ENCODE results near the gene N4BP2.

Gene N4BP2

DNA sequence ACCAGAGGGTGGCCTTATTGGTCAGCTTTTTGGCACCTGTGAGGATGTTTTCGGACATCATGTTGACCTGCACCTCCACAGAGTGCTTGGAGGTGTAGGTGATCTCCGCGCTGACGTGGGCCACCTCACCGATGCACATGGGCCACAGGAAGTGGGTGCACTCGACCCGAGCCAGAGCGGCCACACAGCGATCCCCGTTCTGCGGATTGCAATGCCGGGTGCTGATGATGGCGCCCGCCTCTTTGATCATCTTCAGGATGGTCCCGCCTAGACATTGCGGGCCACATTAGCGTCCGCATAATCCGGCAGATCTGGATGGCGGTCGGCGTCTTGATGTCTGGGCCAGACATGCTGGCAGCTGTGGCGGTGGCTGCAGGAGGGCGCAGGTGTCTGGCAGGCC lies 12.9 kb upstream of the N4BP2 start:
- TF ChIP-seq ZNF248 (tag by site-specific recombination; IDR thresholded peaks at IDR 0.05) (no peak), ZFP3 (tag by site-specific recombination; IDR thresholded peaks at IDR 0.05; ENCODE audit: low read depth) (no peak), ZNF211 (tag by site-specific recombination; IDR thresholded peaks at IDR 0.05; ENCODE audit: low read depth) (no peak), ZNF513 (tag by site-specific recombination; IDR thresholded peaks at IDR 0.05) (no peak), ZNF394 (tag by site-specific recombination; IDR thresholded peaks at IDR 0.05; ENCODE audit: borderline replicate concordance) (no peak), ZNF596 (tag by site-specific recombination; IDR thresholded peaks at IDR 0.05) (no peak), ZNF843 (tag by site-specific recombination; IDR thresholded peaks at IDR 0.05) (no peak), ZNF335 (tag by site-specific recombination; conservative IDR thresholded peaks at IDR 0.05) (no peak), ZNF2 (tag by site-specific recombination; IDR thresholded peaks at IDR 0.05) (no peak), SP7 (tag by site-specific recombination; IDR thresholded peaks at IDR 0.05) (no peak), ZNF518A (tag by site-specific recombination; conservative IDR thresholded peaks at IDR 0.05; ENCODE audit: low read depth) (no peak), ZNF423 (tag by site-specific recombination; IDR thresholded peaks at IDR 0.05) (no peak), ZNF214 (tag by site-specific recombination; IDR thresholded peaks at IDR 0.05; ENCODE audit: borderline replicate concordance) (no peak), ZNF792 (tag by site-specific recombination; IDR thresholded peaks at IDR 0.05) (no peak), SCRT1 (tag by site-specific recombination; IDR thresholded peaks at IDR 0.05; ENCODE audit: borderline replicate concordance) (no peak), ZNF155 (tag by site-specific recombination; IDR thresholded peaks at IDR 0.05) (no peak), ZNF510 (tag by site-specific recombination; IDR thresholded peaks at IDR 0.05; ENCODE audit: insufficient replicate concordance) (no peak)
- TF ChIP-seq, protein P1, sequence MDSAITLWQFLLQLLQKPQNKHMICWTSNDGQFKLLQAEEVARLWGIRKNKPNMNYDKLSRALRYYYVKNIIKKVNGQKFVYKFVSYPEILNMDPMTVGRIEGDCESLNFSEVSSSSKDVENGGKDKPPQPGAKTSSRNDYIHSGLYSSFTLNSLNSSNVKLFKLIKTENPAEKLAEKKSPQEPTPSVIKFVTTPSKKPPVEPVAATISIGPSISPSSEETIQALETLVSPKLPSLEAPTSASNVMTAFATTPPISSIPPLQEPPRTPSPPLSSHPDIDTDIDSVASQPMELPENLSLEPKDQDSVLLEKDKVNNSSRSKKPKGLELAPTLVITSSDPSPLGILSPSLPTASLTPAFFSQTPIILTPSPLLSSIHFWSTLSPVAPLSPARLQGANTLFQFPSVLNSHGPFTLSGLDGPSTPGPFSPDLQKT (IDR thresholded peaks at IDR 0.05; ENCODE audit: borderline replicate concordance, low read depth, low read length), result no peak
- TF ChIP-seq, protein P2, sequence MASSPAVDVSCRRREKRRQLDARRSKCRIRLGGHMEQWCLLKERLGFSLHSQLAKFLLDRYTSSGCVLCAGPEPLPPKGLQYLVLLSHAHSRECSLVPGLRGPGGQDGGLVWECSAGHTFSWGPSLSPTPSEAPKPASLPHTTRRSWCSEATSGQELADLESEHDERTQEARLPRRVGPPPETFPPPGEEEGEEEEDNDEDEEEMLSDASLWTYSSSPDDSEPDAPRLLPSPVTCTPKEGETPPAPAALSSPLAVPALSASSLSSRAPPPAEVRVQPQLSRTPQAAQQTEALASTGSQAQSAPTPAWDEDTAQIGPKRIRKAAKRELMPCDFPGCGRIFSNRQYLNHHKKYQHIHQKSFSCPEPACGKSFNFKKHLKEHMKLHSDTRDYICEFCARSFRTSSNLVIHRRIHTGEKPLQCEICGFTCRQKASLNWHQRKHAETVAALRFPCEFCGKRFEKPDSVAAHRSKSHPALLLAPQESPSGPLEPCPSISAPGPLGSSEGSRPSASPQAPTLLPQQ (tag by site-specific recombination; IDR thresholded peaks at IDR 0.05), result no peak
- TF ChIP-seq, protein P3, sequence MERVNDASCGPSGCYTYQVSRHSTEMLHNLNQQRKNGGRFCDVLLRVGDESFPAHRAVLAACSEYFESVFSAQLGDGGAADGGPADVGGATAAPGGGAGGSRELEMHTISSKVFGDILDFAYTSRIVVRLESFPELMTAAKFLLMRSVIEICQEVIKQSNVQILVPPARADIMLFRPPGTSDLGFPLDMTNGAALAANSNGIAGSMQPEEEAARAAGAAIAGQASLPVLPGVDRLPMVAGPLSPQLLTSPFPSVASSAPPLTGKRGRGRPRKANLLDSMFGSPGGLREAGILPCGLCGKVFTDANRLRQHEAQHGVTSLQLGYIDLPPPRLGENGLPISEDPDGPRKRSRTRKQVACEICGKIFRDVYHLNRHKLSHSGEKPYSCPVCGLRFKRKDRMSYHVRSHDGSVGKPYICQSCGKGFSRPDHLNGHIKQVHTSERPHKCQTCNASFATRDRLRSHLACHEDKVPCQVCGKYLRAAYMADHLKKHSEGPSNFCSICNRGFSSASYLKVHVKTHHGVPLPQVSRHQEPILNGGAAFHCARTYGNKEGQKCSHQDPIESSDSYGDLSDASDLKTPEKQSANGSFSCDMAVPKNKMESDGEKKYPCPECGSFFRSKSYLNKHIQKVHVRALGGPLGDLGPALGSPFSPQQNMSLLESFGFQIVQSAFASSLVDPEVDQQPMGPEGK (tag by site-specific recombination; IDR thresholded peaks at IDR 0.05), result no peak
- POLR2A ChIA-PET, result no interaction called here
- CTCF ChIA-PET, result no interaction called here

More for the DNA sequence above, 12.9 kb upstream of the N4BP2 start:
- Histone ChIP-seq H3K9me3 (ENCODE audit: control insufficient read depth, insufficient read depth, low read depth, low read length) (no peaks in the 10 kb centered on the region), H3K4me3 (ENCODE audit: low read depth, low read length) (no peak overlapping the region), H3K36me3 (ENCODE audit: control insufficient read depth in 2 of 2, insufficient read depth in 1 of 2, low read length in 2 of 2) (no peaks in the 10 kb centered on the region), H3K4me1 (ENCODE audit: control insufficient read depth, insufficient read depth, low read length) (peaks cover 4% of the 10 kb centered on the region; the same call in 1 of the 2 replicates), H3K27ac (ENCODE audit: extremely low read depth, low read depth, low read length) (no peak overlapping the region)

All from HEK293 (cell line).